ENCODE data around the gene GCLM.

GRCh38 chr1:93876244-93876643 is 33.0 kb downstream of the GCLM start:
- TF ChIP-seq GATA2 (IDR thresholded peaks at IDR 0.05; ENCODE audit: low read depth, low read length) (no peak), GATA3 (IDR thresholded peaks at IDR 0.05; ENCODE audit: low read depth, low read length) (no peak)

Data from SH-SY5Y (cell line).